HepG2 (cell line): ENCODE results near the gene MYOT. TPM values are rescaled to one million over a fixed set of nuclear protein-coding genes. Genes with fewer than 3 reads are reported as not detected.

Source experiments
- DR1 ChIP-seq: sonication (generic); formaldehyde crosslinking; IDR thresholded peaks from 2 replicates; pipeline ENCODE4 v1.8.0; 2021; ENCODE audit warnings: mild to moderate bottlenecking, missing genetic modification reagents, inconsistent platforms
- HNF4A ChIP-seq: sonication (generic); formaldehyde crosslinking; IDR thresholded peaks from 2 replicates; pipeline ENCODE4 v1.4.0; 2020; ENCODE audit warnings: missing genetic modification reagents
- HNRNPLL ChIP-seq: fragments of 200-400 bp; formaldehyde crosslinking; IDR thresholded peaks from 2 replicates; pipeline ENCODE4 v1.6.1; 2017; ENCODE audit warnings: mild to moderate bottlenecking, low read depth, low read length; ENCODE audit not compliant: poor library complexity, severe bottlenecking
- NFIC ChIP-seq: IDR thresholded peaks from 2 replicates; pipeline ENCODE4 v1.6.1; 2012; ENCODE audit warnings: mild to moderate bottlenecking, low read length, inconsistent platforms
- NR2C2 ChIP-seq: sonication (generic); formaldehyde crosslinking; IDR thresholded peaks from 2 replicates; pipeline ENCODE4 v1.4.0; 2020; ENCODE audit warnings: missing genetic modification reagents, mild to moderate bottlenecking, moderate library complexity, borderline replicate concordance
- PHF5A ChIP-seq: IDR thresholded peaks from one replicate; pipeline ENCODE4 v1.6.1; 2018; ENCODE audit warnings: low read depth, missing genetic modification reagents; ENCODE audit not compliant: unreplicated experiment
- POGZ ChIP-seq: sonication (generic); formaldehyde crosslinking; IDR thresholded peaks from 2 replicates; pipeline ENCODE4 v1.4.0; 2020; ENCODE audit warnings: mild to moderate bottlenecking, missing genetic modification reagents
- PPARG ChIP-seq: conservative IDR thresholded peaks from 2 replicates; pipeline ENCODE4 v1.6.1; 2016; ENCODE audit warnings: missing biosample characterization, missing genetic modification reagents
- SMAD3 ChIP-seq: sonication (generic); formaldehyde crosslinking; IDR thresholded peaks from 2 replicates; pipeline ENCODE4 v1.4.0; 2020; ENCODE audit warnings: missing genetic modification reagents
- TSC22D2 ChIP-seq: sonication (generic); formaldehyde crosslinking; IDR thresholded peaks from 2 replicates; pipeline ENCODE4 v1.5.1; 2020; ENCODE audit warnings: missing genetic modification reagents, mild to moderate bottlenecking, borderline replicate concordance
- ZGPAT ChIP-seq: IDR thresholded peaks from 2 replicates; pipeline ENCODE4 v1.6.1; 2016; ENCODE audit warnings: mild to moderate bottlenecking
- ZNF253 ChIP-seq: sonication (generic); formaldehyde crosslinking; IDR thresholded peaks from 2 replicates; pipeline ENCODE4 v1.8.0; 2022; ENCODE audit warnings: mild to moderate bottlenecking, missing genetic modification reagents, borderline replicate concordance
- ZNF281 ChIP-seq: sonication (generic); formaldehyde crosslinking; IDR thresholded peaks from 2 replicates; pipeline ENCODE4 v1.4.0; 2020; ENCODE audit warnings: missing genetic modification reagents, borderline replicate concordance
- ZNF564 ChIP-seq: sonication (generic); formaldehyde crosslinking; IDR thresholded peaks from 2 replicates; pipeline ENCODE4 v1.8.1; 2023; ENCODE audit warnings: mild to moderate bottlenecking, missing genetic modification reagents
- ZNF841 ChIP-seq: sonication (generic); formaldehyde crosslinking; IDR thresholded peaks from 2 replicates; pipeline ENCODE4 v1.8.1; 2023; ENCODE audit warnings: missing genetic modification reagents, borderline replicate concordance
- ZSCAN31 ChIP-seq: sonication (generic); formaldehyde crosslinking; IDR thresholded peaks from 2 replicates; pipeline ENCODE4 v1.5.0; 2020; ENCODE audit warnings: low read depth, mild to moderate bottlenecking, missing genetic modification reagents
- polyA plus RNA-seq, 8 experiments: library from polyadenylated mRNA; depleted of rRNA in 3 of 8; stranded (reverse) in 7 of 8; unstranded in 1 of 8; fragments of >200 nt; fragmentation: Illumina TruSeq in 4 of 8; extraction: Trizol in 4 of 8; gene quantifications; 2 replicates each; pipeline versions ENCODE4 v1.2.1 to v1.2.3, GENCODE V29; 2011 to 2016; ENCODE audit warnings: low read depth in 4 of 8, missing spikeins in 1 of 8, mixed read lengths in 1 of 8; ENCODE audit not compliant: insufficient read depth in 1 of 8
- total RNA-seq, 5 experiments: library from RNA; depleted of rRNA; stranded (reverse); fragments of >200 nt; fragmentation: Illumina TruSeq; extraction: Trizol; gene quantifications; 2 replicates each; pipeline ENCODE4 v1.2.3, GENCODE V29; 2016; ENCODE audit warnings: low read depth in 1 of 5
- TF ChIP-seq, protein P1 (sequence below): sonication (generic); formaldehyde crosslinking; conservative IDR thresholded peaks from 2 replicates; pipeline ENCODE4 v1.5.0; 2020; ENCODE audit warnings: missing genetic modification reagents
- TF ChIP-seq, protein P2 (sequence below): sonication (generic); IDR thresholded peaks from 2 replicates; pipeline ENCODE4 v1.6.1; 2016; ENCODE audit warnings: low read depth, borderline replicate concordance
- TF ChIP-seq, protein P3 (sequence below): sonication (generic); formaldehyde crosslinking; IDR thresholded peaks from 2 replicates; pipeline ENCODE4 v1.8.1; 2023; ENCODE audit warnings: mild to moderate bottlenecking, missing genetic modification reagents
- TF ChIP-seq, protein P4 (sequence below): sonication (generic); formaldehyde crosslinking; IDR thresholded peaks from 2 replicates; pipeline ENCODE4 v1.4.0; 2020; ENCODE audit warnings: missing genetic modification reagents

Gene MYOT
- total and polyA plus RNA-seq, 2 of the 13 experiments (the other 11 are each of a cell fraction or from before 2014, with no cell fraction given) = not detected

DNA sequence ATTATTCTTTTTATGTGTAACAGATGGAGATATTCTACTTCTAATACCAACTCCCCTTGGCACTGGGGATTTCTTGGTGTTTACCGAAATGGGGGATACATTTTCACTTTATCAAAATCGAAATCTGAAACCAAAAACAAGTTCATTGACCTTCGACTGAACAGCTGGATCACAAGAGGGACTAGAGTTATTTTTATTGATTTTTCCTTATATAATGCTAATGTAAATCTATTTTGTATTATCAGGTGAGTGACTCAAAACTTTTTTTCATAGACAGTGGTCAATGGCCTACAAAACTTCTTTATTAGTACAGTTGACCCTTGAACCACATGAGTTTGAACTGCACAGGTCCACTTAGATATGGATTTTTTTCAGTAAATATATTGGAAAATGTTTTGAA, 31.8 kb downstream of the MYOT start (continued):
- TF ChIP-seq, protein P1, sequence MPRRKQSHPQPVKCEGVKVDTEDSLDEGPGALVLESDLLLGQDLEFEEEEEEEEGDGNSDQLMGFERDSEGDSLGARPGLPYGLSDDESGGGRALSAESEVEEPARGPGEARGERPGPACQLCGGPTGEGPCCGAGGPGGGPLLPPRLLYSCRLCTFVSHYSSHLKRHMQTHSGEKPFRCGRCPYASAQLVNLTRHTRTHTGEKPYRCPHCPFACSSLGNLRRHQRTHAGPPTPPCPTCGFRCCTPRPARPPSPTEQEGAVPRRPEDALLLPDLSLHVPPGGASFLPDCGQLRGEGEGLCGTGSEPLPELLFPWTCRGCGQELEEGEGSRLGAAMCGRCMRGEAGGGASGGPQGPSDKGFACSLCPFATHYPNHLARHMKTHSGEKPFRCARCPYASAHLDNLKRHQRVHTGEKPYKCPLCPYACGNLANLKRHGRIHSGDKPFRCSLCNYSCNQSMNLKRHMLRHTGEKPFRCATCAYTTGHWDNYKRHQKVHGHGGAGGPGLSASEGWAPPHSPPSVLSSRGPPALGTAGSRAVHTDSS (CRISPR knock-in tag) = no peak
- TF ChIP-seq PPARG (CRISPR knock-in tag) = peak; percentile 72; the same call in 1 of the 2 replicates
- peak; percentile 87; the same call in 1 of the 2 replicates for TF ChIP-seq NFIC
- TF ChIP-seq, protein P2, sequence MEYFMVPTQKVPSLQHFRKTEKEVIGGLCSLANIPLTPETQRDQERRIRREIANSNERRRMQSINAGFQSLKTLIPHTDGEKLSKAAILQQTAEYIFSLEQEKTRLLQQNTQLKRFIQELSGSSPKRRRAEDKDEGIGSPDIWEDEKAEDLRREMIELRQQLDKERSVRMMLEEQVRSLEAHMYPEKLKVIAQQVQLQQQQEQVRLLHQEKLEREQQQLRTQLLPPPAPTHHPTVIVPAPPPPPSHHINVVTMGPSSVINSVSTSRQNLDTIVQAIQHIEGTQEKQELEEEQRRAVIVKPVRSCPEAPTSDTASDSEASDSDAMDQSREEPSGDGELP = peak; percentile 90
- no peak for TF ChIP-seq DR1 (CRISPR knock-in tag)
- no peak for TF ChIP-seq ZNF564
- TF ChIP-seq ZNF253 (CRISPR knock-in tag) = no peak
- TF ChIP-seq SMAD3 (CRISPR knock-in tag) = no peak
- no peak for TF ChIP-seq ZNF281 (CRISPR knock-in tag)
- TF ChIP-seq HNF4A = peak; percentile 71
- TF ChIP-seq, protein P3, sequence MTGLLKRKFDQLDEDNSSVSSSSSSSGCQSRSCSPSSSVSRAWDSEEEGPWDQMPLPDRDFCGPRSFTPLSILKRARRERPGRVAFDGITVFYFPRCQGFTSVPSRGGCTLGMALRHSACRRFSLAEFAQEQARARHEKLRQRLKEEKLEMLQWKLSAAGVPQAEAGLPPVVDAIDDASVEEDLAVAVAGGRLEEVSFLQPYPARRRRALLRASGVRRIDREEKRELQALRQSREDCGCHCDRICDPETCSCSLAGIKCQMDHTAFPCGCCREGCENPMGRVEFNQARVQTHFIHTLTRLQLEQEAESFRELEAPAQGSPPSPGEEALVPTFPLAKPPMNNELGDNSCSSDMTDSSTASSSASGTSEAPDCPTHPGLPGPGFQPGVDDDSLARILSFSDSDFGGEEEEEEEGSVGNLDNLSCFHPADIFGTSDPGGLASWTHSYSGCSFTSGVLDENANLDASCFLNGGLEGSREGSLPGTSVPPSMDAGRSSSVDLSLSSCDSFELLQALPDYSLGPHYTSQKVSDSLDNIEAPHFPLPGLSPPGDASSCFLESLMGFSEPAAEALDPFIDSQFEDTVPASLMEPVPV (CRISPR knock-in tag) = no peak
- no peak for TF ChIP-seq ZNF841
- no peak for TF ChIP-seq HNRNPLL
- TF ChIP-seq POGZ (CRISPR knock-in tag) = peak; percentile 43; the same call in 1 of the 2 replicates
- peak; percentile 31; the same call in 1 of the 2 replicates for TF ChIP-seq NR2C2 (CRISPR knock-in tag)
- TF ChIP-seq PHF5A = no peak
- TF ChIP-seq TSC22D2 = no peak
- TF ChIP-seq, protein P4, sequence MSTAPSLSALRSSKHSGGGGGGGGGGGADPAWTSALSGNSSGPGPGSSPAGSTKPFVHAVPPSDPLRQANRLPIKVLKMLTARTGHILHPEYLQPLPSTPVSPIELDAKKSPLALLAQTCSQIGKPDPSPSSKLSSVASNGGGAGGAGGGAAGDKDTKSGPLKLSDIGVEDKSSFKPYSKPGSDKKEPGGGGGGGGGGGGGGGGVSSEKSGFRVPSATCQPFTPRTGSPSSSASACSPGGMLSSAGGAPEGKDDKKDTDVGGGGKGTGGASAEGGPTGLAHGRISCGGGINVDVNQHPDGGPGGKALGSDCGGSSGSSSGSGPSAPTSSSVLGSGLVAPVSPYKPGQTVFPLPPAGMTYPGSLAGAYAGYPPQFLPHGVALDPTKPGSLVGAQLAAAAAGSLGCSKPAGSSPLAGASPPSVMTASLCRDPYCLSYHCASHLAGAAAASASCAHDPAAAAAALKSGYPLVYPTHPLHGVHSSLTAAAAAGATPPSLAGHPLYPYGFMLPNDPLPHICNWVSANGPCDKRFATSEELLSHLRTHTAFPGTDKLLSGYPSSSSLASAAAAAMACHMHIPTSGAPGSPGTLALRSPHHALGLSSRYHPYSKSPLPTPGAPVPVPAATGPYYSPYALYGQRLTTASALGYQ (CRISPR knock-in tag) = peak; percentile 77; the same call in 1 of the 2 replicates
- TF ChIP-seq ZSCAN31 = no peak
- peak; percentile 60 for TF ChIP-seq ZGPAT (CRISPR knock-in tag)
